ENCODE results near the gene LSM4. TPM values are rescaled to one million over a fixed set of nuclear protein-coding genes. Genes with fewer than 3 reads are reported as not detected.

LSM4 gene
- total and polyA plus RNA-seq, 10 donors, result 55.8 to 192 (median 80.2) TPM

DNA sequence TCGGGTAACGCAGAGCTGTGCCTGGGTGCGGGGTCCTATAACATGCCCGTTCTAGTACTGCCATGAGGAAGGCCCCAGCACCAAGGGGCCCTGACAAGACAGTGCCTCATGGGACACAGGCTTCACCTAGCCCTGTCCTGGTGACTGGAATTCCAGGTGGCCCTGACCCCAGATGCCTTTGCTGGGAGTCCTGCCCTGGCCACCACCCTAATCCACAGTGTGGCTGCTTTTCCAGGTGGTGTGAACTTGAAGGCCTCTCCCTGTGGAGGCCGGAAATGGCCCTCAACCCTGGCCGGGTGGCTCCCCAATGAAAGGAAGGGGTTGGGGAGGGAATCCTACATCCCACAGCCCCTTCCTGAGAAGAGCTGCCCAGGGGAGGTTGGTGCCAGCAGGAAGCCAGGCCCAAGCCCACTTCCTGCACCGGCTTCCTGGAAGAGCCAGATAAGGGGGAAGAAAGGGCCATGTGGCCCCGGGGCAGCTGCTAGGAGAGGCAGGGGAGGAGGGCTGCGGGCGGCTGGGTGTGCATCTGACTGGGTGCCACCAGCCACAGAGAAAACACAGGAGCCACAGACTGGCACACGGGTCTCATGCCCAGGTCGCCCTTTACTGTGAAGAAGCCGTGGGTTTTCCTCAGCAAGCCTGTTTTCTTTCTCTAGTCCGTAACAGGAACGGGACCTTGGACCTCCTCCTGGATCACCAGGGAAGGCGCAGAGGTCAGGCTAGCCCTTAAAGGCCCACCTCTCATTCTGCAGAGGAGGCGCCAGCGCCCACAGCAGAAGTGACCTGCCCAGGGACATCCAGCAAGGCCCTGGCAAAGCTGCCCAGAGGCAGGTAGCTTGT is 4.7 kb downstream of the LSM4 start:
- peak overlapping the region; percentile 76 to 96 (median 94) for H3K27ac ChIP-seq
- WGBS, 5 donors, result 17 to 29% (median 24%) methylated on average over 12 to 18 of the region's 18 CpGs
- TF ChIP-seq POLR2AphosphoS5 (IDR thresholded peaks at IDR 0.05) (peak; percentile 82 to 88 (median 88)), POLR2A (IDR thresholded peaks at IDR 0.05) (no peak), CTCF (IDR thresholded peaks at IDR 0.05 in 8 of 11, conservative IDR thresholded peaks at IDR 0.05 in 3 of 11) (no peak)
- intact Hi-C loops (cut with DNase I; ENCODE audit: low total_unique reads), result no loop called here
- peak overlapping the region in 2 of 8 donors; percentile 2 to 18 for H3K4me3 ChIP-seq
- H3K36me3 ChIP-seq, result peaks cover 0 to 33% (median 6%) of the 10 kb centered on the region in 6 donors
- peaks cover 50 to 78% (median 61%) of the 10 kb centered on the region in 6 donors for H3K4me1 ChIP-seq
- H3K9me3 ChIP-seq, result no peaks in the 10 kb centered on the region
- H3K27me3 ChIP-seq (replicated peaks in 1 of 7), result no peaks in the 10 kb centered on the region
- DNase-seq, result no peak

- Histone ChIP-seq H3K27ac (no peak overlapping the region), H3K36me3 (peaks cover 0 to 76% (median 30%) of the 10 kb centered on the region in 6 donors), H3K9me3 (no peaks in the 10 kb centered on the region), H3K4me3 (no peak overlapping the region), H3K4me1 (peaks cover 13 to 77% (median 41%) of the 10 kb centered on the region in 6 donors), H3K27me3 (replicated peaks in 1 of 7) (no peaks in the 10 kb centered on the region)
- intact Hi-C loops (cut with DNase I; ENCODE audit: low total_unique reads), result no loop called here
- no peak for DNase-seq
- TF ChIP-seq POLR2AphosphoS5 (IDR thresholded peaks at IDR 0.05) (no peak), CTCF (IDR thresholded peaks at IDR 0.05 in 8 of 11, conservative IDR thresholded peaks at IDR 0.05 in 3 of 11) (no peak), POLR2A (IDR thresholded peaks at IDR 0.05) (no peak)
- WGBS, 5 donors, result 92 to 98% (median 98%) methylated on average over 3 of the region's 3 CpGs
These were observed 9.5 kb downstream of the LSM4 start for GRCh38 chr19:18313398-18313797.

- H3K4me1 ChIP-seq, result peaks cover 12 to 77% (median 43%) of the 10 kb centered on the region in 6 donors
- WGBS, 5 donors, result 74 to 88% (median 78%) methylated on average over 8 to 11 of the region's 11 CpGs
- H3K27me3 ChIP-seq (replicated peaks in 1 of 7), result no peaks in the 10 kb centered on the region
- peak overlapping the region in 2 of 8 donors; percentile 95 for H3K27ac ChIP-seq
- intact Hi-C loops (cut with DNase I; ENCODE audit: low total_unique reads), result no loop called here
- H3K36me3 ChIP-seq, result peaks cover 0 to 89% (median 32%) of the 10 kb centered on the region in 6 donors
- H3K9me3 ChIP-seq, result no peaks in the 10 kb centered on the region
- no peak overlapping the region for H3K4me3 ChIP-seq
- no peak for DNase-seq
- TF ChIP-seq POLR2AphosphoS5 (IDR thresholded peaks at IDR 0.05) (peak in 2 of 3 donors; percentile 3 to 57), CTCF (IDR thresholded peaks at IDR 0.05 in 8 of 11, conservative IDR thresholded peaks at IDR 0.05 in 3 of 11) (no peak), POLR2A (IDR thresholded peaks at IDR 0.05) (no peak)
These were observed 10.8 kb downstream of the LSM4 start for GRCh38 chr19:18312092-18312534.

DNA sequence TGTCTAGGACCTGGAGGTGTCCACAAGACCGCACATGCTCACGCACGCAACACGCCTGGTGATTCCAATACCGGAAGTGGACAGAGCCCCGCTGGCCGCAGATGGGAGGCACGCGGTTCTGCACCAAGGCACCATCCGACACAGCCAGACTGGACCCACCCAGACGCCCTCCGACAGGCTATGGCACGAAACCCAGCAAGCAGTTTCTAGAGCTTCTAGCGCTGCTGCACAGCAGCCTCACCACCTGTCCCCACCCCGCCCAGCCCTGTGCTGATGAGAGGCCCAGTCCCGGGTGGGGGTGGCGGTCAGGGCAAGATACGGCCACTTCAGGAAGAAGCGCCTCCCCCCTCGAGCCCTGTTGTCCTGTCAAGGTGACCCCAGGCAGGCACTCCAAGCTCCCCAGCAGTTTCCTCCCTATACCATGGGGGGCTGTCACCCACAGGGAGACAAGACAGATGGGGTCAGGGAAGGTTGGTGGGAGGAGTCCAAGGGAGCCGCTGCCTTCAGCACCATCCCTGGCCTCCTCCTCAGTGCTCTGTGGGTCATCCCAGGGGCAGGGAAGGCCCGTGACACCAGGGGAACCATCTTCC is 11.3 kb downstream of the LSM4 start:
- intact Hi-C loops (cut with DNase I; ENCODE audit: low total_unique reads), result no loop called here
- H3K27ac ChIP-seq, result peak overlapping the region in 4 of 8 donors; percentile 2 to 95 (median 54)

More for the DNA sequence above, 11.3 kb downstream of the LSM4 start:
- DNase-seq, result no peak
- peaks cover 17 to 77% (median 46%) of the 10 kb centered on the region in 6 donors for H3K4me1 ChIP-seq
- TF ChIP-seq POLR2AphosphoS5 (IDR thresholded peaks at IDR 0.05) (no peak), CTCF (IDR thresholded peaks at IDR 0.05 in 8 of 11, conservative IDR thresholded peaks at IDR 0.05 in 3 of 11) (no peak), POLR2A (IDR thresholded peaks at IDR 0.05) (no peak)
- no peaks in the 10 kb centered on the region for H3K9me3 ChIP-seq
- no peak overlapping the region for H3K4me3 ChIP-seq
- WGBS, 5 donors, result 86 to 90% (median 88%) methylated on average over 17 to 22 of the region's 22 CpGs
- H3K36me3 ChIP-seq, result peaks cover 0 to 94% (median 32%) of the 10 kb centered on the region in 6 donors
- no peaks in the 10 kb centered on the region for H3K27me3 ChIP-seq (replicated peaks in 1 of 7)
